ENCODE data around the gene FOXN3. TPM values are rescaled to one million over a fixed set of nuclear protein-coding genes. Genes with fewer than 3 reads are reported as not detected.
A peak's percentile ranks its signal among the peaks of the same experiment; 100 is the strongest.

Gene FOXN3
- total RNA-seq, 1 donor from 2014 or later = 108 TPM

DNA sequence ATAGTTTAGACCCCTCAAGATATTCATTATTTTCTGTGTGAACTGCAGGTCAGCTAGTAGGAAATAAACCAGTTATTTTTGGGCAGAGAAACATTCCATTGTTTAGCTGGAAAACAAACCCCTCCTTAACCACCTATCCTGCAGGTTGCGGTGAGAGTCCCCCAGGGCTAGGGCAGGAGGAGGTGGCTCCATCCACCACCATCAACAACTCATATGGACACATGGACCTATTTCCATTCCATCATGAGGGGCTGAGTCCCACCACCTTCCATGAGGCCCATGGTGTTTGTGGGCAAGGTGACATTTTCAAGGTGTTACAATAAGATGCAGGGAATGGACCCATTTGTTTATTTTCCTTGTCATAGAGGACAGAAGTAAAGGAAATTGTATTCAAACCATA lies 160.1 kb downstream of the FOXN3 start:
- H3K4me3 Mint-ChIP-seq (ENCODE audit: unreplicated experiment) = no peak overlapping the region
- peaks cover 5% of the 10 kb centered on the region for H3K4me1 Mint-ChIP-seq (ENCODE audit: unreplicated experiment)
- no peak overlapping the region for H3K27ac Mint-ChIP-seq (ENCODE audit: unreplicated experiment)
- no peak for DNase-seq (ENCODE audit: low spot score)
- H3K9me3 Mint-ChIP-seq (ENCODE audit: unreplicated experiment) = no peaks in the 10 kb centered on the region
- peaks cover 5% of the 10 kb centered on the region for H3K27me3 Mint-ChIP-seq (ENCODE audit: unreplicated experiment)
- TF ChIP-seq, protein P1, sequence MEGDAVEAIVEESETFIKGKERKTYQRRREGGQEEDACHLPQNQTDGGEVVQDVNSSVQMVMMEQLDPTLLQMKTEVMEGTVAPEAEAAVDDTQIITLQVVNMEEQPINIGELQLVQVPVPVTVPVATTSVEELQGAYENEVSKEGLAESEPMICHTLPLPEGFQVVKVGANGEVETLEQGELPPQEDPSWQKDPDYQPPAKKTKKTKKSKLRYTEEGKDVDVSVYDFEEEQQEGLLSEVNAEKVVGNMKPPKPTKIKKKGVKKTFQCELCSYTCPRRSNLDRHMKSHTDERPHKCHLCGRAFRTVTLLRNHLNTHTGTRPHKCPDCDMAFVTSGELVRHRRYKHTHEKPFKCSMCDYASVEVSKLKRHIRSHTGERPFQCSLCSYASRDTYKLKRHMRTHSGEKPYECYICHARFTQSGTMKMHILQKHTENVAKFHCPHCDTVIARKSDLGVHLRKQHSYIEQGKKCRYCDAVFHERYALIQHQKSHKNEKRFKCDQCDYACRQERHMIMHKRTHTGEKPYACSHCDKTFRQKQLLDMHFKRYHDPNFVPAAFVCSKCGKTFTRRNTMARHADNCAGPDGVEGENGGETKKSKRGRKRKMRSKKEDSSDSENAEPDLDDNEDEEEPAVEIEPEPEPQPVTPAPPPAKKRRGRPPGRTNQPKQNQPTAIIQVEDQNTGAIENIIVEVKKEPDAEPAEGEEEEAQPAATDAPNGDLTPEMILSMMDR (IDR thresholded peaks at IDR 0.05; ENCODE audit: unreplicated experiment) = no peak
- H3K36me3 Mint-ChIP-seq (ENCODE audit: low read depth, unreplicated experiment) = peaks cover 22% of the 10 kb centered on the region

DNA sequence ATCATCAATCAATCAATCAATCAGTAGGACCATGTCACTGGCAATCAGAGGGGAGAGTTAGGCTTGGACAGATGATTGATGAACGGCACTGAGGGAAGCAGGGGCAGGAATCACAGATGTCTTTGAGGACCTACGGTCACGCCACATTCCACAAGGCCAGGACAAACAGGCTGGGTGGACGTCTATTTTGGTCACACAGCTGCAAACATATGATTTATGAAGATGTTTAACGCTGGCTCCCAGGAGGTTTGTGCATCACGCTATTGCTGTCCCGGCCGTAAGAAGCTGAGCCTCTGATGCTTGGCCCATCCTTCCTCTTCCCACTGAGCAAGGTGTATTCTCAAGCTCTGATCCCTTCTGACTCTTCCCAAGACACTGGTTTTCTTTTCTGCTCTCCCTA lies 160.8 kb downstream of the FOXN3 start:
- peak overlapping the region; percentile 70 for H3K4me3 Mint-ChIP-seq (ENCODE audit: unreplicated experiment)
- no peaks in the 10 kb centered on the region for H3K9me3 Mint-ChIP-seq (ENCODE audit: unreplicated experiment)
- TF ChIP-seq, protein P1 (IDR thresholded peaks at IDR 0.05; ENCODE audit: unreplicated experiment) = no peak
- H3K36me3 Mint-ChIP-seq (ENCODE audit: low read depth, unreplicated experiment) = peaks cover 22% of the 10 kb centered on the region
- no peak for DNase-seq (ENCODE audit: low spot score)
- peak overlapping the region; percentile 27 for H3K27ac Mint-ChIP-seq (ENCODE audit: unreplicated experiment)
- peaks cover 5% of the 10 kb centered on the region for H3K27me3 Mint-ChIP-seq (ENCODE audit: unreplicated experiment)
- peaks cover 5% of the 10 kb centered on the region for H3K4me1 Mint-ChIP-seq (ENCODE audit: unreplicated experiment)

DNA sequence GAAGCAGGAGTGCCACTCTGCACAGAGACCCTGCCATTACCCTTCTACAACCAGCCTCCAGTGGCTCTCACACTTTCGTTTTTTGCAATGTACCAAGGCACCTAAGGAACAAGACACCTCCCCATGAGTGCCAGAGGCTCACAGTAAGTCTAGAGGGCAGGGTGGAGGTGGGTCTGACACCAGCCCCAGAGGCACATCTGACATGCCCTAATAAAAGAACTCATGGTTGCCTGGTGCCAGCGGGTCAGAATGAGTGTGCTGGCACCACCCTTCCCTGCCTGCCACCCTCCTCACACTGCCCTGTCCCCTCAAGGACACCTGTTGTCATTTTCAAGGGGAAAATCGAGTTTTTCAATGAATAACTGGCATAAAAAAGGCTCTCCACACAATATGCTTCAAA lies 161.2 kb downstream of the FOXN3 start:
- Mint-ChIP-seq H3K36me3 (ENCODE audit: low read depth, unreplicated experiment) (peaks cover 22% of the 10 kb centered on the region), H3K27me3 (ENCODE audit: unreplicated experiment) (peaks cover 8% of the 10 kb centered on the region), H3K27ac (ENCODE audit: unreplicated experiment) (peak overlapping the region; percentile 27), H3K9me3 (ENCODE audit: unreplicated experiment) (no peaks in the 10 kb centered on the region), H3K4me1 (ENCODE audit: unreplicated experiment) (peaks cover 9% of the 10 kb centered on the region), H3K4me3 (ENCODE audit: unreplicated experiment) (peak overlapping the region; percentile 70)
- TF ChIP-seq, protein P1 (IDR thresholded peaks at IDR 0.05; ENCODE audit: unreplicated experiment) = no peak
- DNase-seq (ENCODE audit: low spot score) = no peak

DNA sequence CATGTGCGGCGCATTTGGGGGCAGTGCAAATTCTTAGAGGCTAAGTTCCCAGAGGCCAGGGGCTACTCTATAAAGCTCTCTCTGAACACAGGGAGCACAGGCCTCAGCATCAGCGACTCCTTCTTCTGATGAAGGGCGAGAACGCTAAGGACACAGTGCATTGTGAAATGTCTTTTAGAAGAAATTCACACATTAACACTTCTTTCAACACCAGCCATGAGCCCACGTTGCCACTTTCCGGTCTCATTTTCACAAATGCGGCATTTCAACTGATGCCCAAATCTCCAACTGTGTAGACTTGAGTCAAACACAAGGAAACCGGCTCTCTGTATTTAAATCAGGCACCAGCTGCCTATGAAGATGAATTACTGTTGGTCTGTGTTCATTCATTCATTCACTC lies 162.0 kb downstream of the FOXN3 start:
- Mint-ChIP-seq H3K27me3 (ENCODE audit: unreplicated experiment) (peaks cover 8% of the 10 kb centered on the region), H3K4me3 (ENCODE audit: unreplicated experiment) (no peak overlapping the region), H3K27ac (ENCODE audit: unreplicated experiment) (peak overlapping the region; percentile 25), H3K36me3 (ENCODE audit: low read depth, unreplicated experiment) (peaks cover 22% of the 10 kb centered on the region), H3K9me3 (ENCODE audit: unreplicated experiment) (no peaks in the 10 kb centered on the region), H3K4me1 (ENCODE audit: unreplicated experiment) (peaks cover 13% of the 10 kb centered on the region)
- no peak for DNase-seq (ENCODE audit: low spot score)
- TF ChIP-seq, protein P1 (IDR thresholded peaks at IDR 0.05; ENCODE audit: unreplicated experiment) = no peak

DNA sequence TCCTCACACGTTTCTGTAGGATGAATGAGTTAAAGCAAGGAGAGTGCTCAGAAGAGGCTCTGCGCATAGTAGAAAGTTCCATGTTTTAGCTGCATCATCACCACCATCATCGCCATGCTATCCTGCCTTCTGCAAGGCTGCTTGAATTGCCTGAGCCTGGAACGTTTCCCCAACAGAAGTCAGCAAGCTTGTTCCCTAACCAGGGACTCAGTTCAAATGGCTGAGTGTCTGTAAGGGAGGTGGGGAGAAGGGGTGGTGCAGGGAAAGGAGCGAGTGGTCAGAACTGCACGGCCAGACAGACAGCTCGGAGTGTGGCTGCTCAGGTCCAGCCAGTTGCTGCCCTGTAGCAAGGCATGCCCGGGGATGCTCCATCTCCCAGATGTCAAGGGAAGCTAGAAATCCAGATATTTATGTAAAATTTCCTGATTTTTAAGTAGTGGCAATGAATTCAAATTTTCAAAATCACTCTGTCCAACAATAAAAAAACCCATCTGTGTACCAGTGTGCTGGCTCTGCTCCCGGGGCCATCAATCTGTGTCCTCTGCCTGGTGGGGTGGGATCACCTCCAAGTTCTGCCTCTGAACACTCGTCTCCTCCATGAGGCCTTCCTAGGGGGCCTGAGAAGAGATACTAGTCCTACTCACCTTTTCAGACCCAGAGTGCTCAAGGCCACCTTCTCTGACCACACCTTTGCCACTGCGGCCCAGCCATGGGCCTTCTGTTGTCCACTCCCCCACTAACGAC lies 162.7 kb downstream of the FOXN3 start:
- TF ChIP-seq, protein P1 (IDR thresholded peaks at IDR 0.05; ENCODE audit: unreplicated experiment) = no peak
- Mint-ChIP-seq H3K9me3 (ENCODE audit: unreplicated experiment) (no peaks in the 10 kb centered on the region), H3K27me3 (ENCODE audit: unreplicated experiment) (peaks cover 8% of the 10 kb centered on the region), H3K27ac (ENCODE audit: unreplicated experiment) (peak overlapping the region; percentile 25), H3K4me3 (ENCODE audit: unreplicated experiment) (no peak overlapping the region), H3K36me3 (ENCODE audit: low read depth, unreplicated experiment) (peaks cover 22% of the 10 kb centered on the region), H3K4me1 (ENCODE audit: unreplicated experiment) (peaks cover 16% of the 10 kb centered on the region)
- no peak for DNase-seq (ENCODE audit: low spot score)

All from endothelial cell (in vitro differentiated cells).